ENCODE results near the gene ECE2.

The ECE2 gene

DNA sequence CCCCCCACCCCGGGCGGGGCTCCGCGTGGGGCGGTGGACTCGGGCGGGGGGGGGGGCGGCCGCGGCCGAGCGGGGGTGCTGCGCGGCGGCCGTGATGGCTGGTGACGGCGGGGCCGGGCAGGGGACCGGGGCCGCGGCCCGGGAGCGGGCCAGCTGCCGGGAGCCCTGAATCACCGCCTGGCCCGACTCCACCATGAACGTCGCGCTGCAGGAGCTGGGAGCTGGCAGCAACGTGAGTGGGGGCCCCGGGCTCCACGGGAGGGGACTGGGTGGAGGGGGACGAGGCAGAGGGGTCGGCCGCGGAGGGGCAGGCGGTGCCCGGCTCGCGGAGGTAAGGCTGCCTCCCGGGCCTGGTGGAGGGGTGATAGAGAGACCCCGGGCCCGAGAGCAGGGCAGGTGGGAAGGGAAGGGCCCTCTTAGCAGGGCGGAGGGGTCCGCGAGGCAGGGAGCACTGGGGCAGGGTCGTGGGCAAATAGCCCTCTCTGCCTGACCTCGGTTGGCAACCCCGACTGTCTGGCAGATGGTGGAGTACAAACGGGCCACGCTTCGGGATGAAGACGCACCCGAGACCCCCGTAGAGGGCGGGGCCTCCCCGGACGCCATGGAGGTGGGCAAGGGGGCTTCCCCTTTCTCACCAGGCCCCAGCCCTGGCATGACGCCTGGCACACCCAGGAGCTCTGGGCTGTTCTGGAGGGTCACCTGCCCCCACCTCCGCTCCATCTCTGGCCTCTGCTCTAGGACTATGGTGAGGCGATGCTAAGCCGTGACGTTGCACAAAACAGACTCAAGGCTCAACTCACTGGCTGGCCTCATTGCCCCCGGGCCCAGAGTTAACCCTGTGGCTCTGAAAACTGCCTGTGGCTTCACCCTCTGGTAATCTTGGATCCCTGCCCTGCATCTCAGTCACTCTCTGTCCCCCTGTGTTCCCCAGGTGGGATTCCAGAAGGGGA lies at the start of gene ECE2:
ECE2 (plus strand) TSS at position 62 of the 950 bp plus-strand sequence; CDS start at position 194, 132 bp downstream.
- no peak for DNase-seq

GRCh38 chr3:184227481-184227935 lies 48.3 kb upstream of the ECE2 start:
- DNase-seq, result no peak

DNA sequence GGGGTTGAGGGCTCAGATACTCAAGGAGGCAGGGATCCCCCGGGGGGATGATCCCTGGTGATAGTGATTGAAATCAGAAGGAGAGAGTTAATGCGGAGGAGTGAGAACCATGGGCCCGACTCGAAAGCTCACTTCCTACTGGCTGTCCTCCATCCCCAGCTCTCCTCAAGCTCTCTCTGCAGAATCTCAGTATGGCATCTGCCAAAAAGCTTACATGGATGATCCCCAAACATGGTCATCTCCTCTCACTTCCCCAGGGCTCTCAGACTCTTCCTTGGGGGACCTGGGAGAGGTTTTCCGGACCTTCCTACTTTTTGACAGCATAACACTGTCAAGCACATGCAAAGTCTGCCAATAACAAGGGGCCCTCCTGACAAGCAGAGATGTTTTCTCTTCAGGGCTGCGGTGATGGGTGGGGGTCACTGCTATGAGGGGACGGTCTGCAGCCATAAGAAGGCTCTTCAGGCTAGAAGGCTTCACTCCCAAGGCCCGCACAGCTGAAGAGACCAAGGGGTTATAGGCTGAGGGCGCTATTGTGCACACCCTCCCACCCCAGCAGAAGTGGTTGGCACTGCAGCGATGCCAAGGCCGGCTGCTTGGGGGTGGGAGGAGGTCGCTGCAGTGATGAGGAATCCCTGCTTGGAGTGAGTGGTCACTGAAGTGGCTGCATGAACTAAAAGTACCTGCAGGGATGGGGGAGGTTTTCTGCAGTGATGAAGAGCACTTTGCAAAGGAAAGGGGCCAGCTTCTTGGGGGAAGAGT lies 47.3 kb upstream of the ECE2 start:
- DNase-seq, result no peak

- peak; percentile 56 for DNase-seq
These were observed 46.3 kb upstream of the ECE2 start, which contains the start of gene VWA5B2 for GRCh38 chr3:184229394-184230080. VWA5B2 (plus strand) TSS chr3:184229585; CDS start chr3:184230529, 944 bp downstream.

DNA sequence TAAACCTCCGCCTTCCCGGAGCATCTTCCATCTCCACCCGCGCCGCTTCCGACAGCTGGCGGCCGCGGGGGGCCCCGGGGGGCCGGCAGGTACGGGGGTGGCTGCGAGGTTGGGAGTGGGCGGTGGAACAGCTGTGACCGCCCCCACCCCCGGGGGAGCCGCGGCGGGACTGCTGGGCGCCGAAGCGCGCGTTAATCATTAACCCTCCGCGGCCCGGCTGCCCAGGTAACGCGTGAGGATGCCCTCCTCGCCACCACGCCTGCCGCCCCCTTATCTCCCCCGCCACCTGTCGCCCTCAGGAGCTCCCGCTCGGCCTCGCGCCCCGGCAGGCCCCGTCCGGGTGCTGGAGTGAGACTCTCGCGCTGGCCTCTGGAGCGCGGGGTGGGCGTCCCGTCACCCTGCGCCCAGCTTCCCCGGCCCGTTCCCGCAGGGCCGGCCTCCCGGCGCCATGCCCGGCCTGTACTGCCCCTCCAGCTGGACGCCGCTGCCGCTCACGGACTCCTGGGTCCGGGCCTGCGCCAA lies 45.7 kb upstream of the ECE2 start:
- no peak for DNase-seq

GRCh38 chr3:184230603-184231528 lies 45.0 kb upstream of the ECE2 start:
- DNase-seq, result no peak

GRCh38 chr3:184231671-184232070 lies 44.2 kb upstream of the ECE2 start:
- DNase-seq, result no peak

GRCh38 chr3:184233127-184233843 lies 42.5 kb upstream of the ECE2 start:
- no peak for DNase-seq

- DNase-seq, result peak; percentile 62
These were observed 41.6 kb upstream of the ECE2 start for GRCh38 chr3:184234224-184234623.

GRCh38 chr3:184234671-184235380 lies 41.0 kb upstream of the ECE2 start:
- no peak for DNase-seq

GRCh38 chr3:184235381-184236032 lies 40.3 kb upstream of the ECE2 start:
- no peak for DNase-seq

DNA sequence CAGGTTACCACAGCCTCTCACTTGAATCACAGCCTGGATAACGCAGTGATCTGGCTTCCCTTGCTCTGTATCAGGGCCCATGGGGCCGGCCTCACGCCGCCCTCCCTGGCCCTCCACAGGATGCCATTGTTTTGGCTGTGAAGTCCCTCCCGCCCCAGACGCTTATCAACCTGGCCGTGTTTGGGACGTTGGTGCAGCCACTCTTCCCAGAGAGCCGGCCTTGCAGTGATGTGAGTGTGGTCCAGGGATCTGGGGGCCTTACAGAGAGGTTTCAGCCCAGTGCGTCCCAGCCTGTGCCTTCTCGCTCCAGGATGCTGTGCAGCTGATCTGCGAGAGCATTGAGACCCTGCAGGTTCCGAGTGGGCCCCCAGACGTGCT lies 39.8 kb upstream of the ECE2 start:
- DNase-seq, result no peak

DNA sequence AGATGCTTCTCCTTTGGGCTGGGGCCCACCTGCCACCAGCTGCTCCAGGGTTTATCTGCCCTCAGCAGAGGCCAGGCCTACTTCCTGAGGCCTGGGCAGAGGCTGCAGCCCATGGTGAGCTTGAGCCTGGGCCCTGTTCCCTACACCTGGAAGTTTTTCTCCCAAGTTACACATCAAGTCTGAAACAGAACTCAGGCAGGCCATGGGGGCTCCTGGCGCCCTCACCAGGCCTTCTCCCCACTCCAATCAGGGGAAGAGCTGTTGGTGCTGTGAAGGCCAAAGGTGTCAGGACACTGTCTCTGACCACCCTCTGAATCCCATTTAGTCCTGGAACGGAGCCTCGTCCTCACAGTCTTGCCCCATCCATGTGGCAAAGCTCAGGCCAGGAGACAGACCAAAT lies 39.2 kb upstream of the ECE2 start:
- no peak for DNase-seq

DNA sequence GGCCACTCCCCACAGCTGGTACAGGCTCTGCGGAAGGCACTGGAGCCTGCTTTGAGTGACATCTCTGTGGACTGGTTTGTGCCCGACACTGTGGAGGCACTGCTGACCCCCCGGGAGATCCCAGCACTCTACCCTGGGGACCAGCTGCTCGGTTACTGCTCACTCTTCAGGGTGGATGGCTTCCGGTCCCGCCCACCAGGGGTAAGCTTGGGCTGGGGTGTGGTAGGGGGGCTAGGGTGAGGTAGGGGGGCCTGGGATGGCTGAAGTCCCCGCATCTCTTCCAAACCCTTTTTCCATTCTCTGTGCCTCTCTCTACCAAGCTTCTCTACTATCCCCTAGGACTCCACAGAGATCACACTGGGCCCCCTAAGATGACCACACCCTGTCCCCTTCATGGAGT lies 38.6 kb upstream of the ECE2 start:
- no peak for DNase-seq

DNA sequence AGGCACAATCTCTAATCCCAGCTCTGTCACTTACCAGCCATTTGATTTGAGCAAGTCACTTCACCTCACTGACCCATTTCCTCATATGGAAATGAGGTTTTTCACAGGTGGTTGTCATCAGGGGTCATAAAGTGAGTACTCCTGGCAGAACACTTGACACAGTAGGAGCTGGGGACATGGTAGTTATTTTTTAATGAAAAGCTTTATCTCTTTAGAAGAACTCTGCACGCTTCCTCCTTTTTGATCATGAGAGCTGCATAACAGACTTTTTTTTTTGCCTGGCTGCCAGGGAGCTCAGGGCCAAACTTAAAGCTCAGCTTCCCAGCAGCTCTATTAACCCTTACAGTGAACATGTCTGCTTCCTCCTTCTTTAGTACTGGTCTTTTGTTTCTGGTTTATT lies 38.0 kb upstream of the ECE2 start:
- no peak for DNase-seq

DNA sequence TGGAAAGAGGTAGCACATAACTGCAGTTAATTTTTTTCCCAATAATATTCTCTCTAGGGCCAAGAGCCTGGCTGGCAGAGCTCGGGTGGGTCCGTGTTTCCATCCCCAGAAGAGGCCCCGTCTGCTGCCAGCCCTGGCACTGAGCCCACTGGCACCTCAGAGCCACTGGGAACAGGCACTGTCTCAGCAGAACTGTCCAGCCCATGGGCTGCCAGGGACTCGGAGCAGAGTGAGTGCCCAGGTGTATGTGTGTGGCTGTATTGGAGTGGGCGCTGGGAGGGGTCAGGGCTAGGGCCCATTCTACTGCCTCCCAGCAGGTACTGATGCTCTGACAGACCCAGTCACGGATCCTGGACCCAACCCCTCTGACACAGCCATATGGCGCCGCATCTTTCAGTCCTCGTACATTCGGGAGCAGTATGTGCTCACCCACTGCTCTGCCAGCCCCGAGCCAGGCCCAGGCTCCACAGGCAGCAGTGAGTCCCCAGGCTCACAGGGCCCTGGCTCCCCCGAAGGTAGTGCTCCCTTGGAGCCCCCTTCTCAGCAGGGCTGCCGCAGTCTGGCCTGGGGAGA lies 37.5 kb upstream of the ECE2 start:
- no peak for DNase-seq

- no peak for DNase-seq
These were observed 36.6 kb upstream of the ECE2 start for GRCh38 chr3:184239221-184239620.

GRCh38 chr3:184239708-184240107 lies 36.1 kb upstream of the ECE2 start:
- DNase-seq, result no peak

DNA sequence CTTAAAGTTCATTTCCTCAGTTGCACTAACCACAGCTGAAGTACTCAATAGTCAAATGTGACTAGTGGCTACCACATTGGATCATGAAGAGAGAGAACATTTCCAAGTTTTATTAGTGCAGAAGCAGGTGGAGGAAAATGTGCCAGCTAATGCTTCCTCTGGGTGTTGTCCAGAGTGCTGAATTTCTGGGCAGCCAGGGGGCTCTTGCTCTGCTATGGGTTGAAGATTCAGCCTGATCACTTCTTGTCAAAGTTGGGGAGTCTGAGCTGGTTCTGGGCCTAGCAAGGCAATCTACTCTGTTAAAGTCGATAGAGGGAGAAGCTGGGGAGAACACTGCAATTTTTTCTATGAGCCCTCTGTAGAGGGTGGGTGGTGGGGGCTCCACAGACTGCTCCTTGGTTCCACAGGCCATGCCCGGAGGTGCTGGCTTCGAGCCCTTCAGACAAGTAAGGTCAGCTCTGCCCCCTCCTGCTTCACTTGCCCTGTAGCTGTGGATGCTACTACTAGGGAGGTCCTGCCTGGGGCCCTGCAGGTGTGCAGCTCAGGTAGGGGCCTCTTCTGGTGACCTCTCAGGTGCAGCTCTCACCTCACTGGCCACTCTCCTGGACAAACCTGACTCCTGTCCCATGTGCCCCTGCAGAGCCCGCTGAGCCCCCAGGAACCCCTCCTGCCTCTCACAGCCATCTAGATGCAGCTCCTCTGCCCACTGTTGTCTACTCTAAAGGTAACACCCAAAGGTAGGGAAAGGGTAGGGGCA lies 35.3 kb upstream of the ECE2 start:
- no peak for DNase-seq
